GM12878 (cell line): ENCODE measurements around the gene AGGF1. TPM values are rescaled to one million over a fixed set of nuclear protein-coding genes. Genes with fewer than 3 reads are reported as not detected.
A peak's percentile ranks its signal among the peaks of the same experiment; 100 is the strongest.

Experiments used
- BCL11A ChIP-seq: IDR thresholded peaks from 2 replicates; pipeline ENCODE4 v1.6.1; 2011; ENCODE audit warnings: low read depth, low read length
- FOS ChIP-seq: IDR thresholded peaks from 3 replicates; pipeline ENCODE4 v1.6.1; 2011; ENCODE audit warnings: borderline replicate concordance; ENCODE audit not compliant: insufficient read length; ENCODE audit errors: extremely low read depth
- GABPA ChIP-seq: IDR thresholded peaks from 2 replicates; pipeline ENCODE4 v1.6.1; 2014; ENCODE audit warnings: antibody characterized with exemption, low read depth, mild to moderate bottlenecking, inconsistent platforms
- GATAD2B ChIP-seq: fragments of 450-650 bp; conservative IDR thresholded peaks from 2 replicates; pipeline ENCODE4 v1.6.1; 2017; ENCODE audit warnings: low read depth, mild to moderate bottlenecking, moderate library complexity
- NFIC ChIP-seq: IDR thresholded peaks from 2 replicates; pipeline ENCODE4 v1.6.1; 2012; ENCODE audit warnings: low read depth, mild to moderate bottlenecking, inconsistent platforms, low read length, moderate library complexity
- POLR2A ChIP-seq: IDR thresholded peaks from 2 replicates; pipeline ENCODE4 v1.6.1; 2011; ENCODE audit warnings: low read depth, mild to moderate bottlenecking, low read length
- RAD51 ChIP-seq: fragments of 450-650 bp; IDR thresholded peaks from 2 replicates; pipeline ENCODE4 v1.6.1; 2016; ENCODE audit warnings: moderate library complexity, mild to moderate bottlenecking, inconsistent platforms
- SMAD5 ChIP-seq: IDR thresholded peaks from 2 replicates; pipeline ENCODE4 v1.6.1; 2016; ENCODE audit warnings: antibody characterized with exemption, low read depth
- polyA plus RNA-seq, 11 experiments: library from polyadenylated mRNA; depleted of rRNA in 4 of 11; unstranded in 6 of 11; stranded (reverse) in 5 of 11; fragments of >200 nt; fragmentation: Nextera tagmentation in 4 of 11; fragmentation: Illumina TruSeq in 1 of 11; extraction: Ambion mirVana in 4 of 11; extraction: Trizol in 1 of 11; gene quantifications; 1 replicate in 1 of 11; 2 replicates in 10 of 11; pipeline versions ENCODE4 v1.2.1 to v1.2.3, GENCODE V29; 2011 to 2016; ENCODE audit warnings: inconsistent platforms in 2 of 11, missing spikeins in 2 of 11, low read depth in 1 of 11
- total RNA-seq, 4 experiments: library from RNA; depleted of rRNA in 3 of 4; stranded (reverse); fragments of >200 nt in 3 of 4; fragmentation: Illumina TruSeq in 1 of 4; extraction: Trizol in 1 of 4; gene quantifications; 2 replicates each; pipeline versions ENCODE4 v1.2.1 to v1.2.3, GENCODE V29; 2013 to 2021
- TF ChIP-seq, protein P1 (sequence below): fragments of 450-650 bp; IDR thresholded peaks from 2 replicates; pipeline ENCODE4 v1.6.1; 2017; ENCODE audit warnings: low read depth, mild to moderate bottlenecking, moderate library complexity
- TF ChIP-seq, protein P2 (sequence below): fragments of 450-650 bp; IDR thresholded peaks from 2 replicates; pipeline ENCODE4 v1.6.1; 2017; ENCODE audit warnings: mild to moderate bottlenecking, low read depth, inconsistent platforms; ENCODE audit not compliant: poor library complexity, severe bottlenecking
- TF ChIP-seq, protein P3 (sequence below): fragments of 450-650 bp; IDR thresholded peaks from 2 replicates; pipeline ENCODE4 v1.6.1; 2017; ENCODE audit warnings: mild to moderate bottlenecking

The AGGF1 gene
- total and polyA plus RNA-seq, 10 of the 15 experiments (the other 5 are each of a cell fraction or from before 2014, with no cell fraction given) = 7.3 to 43.4 (median 20.2) TPM

DNA sequence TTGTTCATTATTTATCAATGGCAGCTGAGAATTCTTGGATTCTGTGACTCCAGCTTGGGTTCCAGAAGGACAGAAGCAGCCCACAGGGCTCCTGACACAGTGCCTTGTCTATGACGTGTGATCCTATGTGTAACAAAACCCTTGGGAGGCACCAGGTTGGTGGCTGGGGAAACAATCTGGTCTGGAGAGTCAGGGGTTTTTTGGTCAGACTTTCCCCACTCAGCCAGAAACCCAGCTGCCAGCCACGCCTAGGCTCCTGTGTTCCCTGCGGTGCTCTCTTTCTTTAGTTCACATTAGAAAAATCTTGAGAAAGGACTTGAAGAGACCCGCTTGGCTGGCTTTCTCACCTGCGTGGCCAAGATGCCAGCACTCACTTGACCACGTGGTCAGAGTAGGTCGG lies 72.3 kb downstream of the AGGF1 start (continued):
- TF ChIP-seq POLR2A (no peak), BCL11A (no peak), NFIC (no peak), RAD51 (no peak), GABPA (no peak), FOS (no peak), GATAD2B (0 out of 2 replicates have a peak, but pooled peaks have one; percentile 58), SMAD5 (no peak)
- TF ChIP-seq, protein P1, sequence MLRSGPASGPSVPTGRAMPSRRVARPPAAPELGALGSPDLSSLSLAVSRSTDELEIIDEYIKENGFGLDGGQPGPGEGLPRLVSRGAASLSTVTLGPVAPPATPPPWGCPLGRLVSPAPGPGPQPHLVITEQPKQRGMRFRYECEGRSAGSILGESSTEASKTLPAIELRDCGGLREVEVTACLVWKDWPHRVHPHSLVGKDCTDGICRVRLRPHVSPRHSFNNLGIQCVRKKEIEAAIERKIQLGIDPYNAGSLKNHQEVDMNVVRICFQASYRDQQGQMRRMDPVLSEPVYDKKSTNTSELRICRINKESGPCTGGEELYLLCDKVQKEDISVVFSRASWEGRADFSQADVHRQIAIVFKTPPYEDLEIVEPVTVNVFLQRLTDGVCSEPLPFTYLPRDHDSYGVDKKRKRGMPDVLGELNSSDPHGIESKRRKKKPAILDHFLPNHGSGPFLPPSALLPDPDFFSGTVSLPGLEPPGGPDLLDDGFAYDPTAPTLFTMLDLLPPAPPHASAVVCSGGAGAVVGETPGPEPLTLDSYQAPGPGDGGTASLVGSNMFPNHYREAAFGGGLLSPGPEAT = peak; percentile 40; the same call in 1 of the 2 replicates
- TF ChIP-seq, protein P2, sequence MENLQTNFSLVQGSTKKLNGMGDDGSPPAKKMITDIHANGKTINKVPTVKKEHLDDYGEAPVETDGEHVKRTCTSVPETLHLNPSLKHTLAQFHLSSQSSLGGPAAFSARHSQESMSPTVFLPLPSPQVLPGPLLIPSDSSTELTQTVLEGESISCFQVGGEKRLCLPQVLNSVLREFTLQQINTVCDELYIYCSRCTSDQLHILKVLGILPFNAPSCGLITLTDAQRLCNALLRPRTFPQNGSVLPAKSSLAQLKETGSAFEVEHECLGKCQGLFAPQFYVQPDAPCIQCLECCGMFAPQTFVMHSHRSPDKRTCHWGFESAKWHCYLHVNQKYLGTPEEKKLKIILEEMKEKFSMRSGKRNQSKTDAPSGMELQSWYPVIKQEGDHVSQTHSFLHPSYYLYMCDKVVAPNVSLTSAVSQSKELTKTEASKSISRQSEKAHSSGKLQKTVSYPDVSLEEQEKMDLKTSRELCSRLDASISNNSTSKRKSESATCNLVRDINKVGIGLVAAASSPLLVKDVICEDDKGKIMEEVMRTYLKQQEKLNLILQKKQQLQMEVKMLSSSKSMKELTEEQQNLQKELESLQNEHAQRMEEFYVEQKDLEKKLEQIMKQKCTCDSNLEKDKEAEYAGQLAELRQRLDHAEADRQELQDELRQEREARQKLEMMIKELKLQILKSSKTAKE = no peak
- TF ChIP-seq, protein P3, sequence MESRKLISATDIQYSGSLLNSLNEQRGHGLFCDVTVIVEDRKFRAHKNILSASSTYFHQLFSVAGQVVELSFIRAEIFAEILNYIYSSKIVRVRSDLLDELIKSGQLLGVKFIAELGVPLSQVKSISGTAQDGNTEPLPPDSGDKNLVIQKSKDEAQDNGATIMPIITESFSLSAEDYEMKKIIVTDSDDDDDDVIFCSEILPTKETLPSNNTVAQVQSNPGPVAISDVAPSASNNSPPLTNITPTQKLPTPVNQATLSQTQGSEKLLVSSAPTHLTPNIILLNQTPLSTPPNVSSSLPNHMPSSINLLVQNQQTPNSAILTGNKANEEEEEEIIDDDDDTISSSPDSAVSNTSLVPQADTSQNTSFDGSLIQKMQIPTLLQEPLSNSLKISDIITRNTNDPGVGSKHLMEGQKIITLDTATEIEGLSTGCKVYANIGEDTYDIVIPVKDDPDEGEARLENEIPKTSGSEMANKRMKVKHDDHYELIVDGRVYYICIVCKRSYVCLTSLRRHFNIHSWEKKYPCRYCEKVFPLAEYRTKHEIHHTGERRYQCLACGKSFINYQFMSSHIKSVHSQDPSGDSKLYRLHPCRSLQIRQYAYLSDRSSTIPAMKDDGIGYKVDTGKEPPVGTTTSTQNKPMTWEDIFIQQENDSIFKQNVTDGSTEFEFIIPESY = no peak
